Hepatocyte (in vitro differentiated cells): ENCODE measurements around the gene C13orf42.

Source experiments
- CTCF ChIP-seq: fragments of 200-600 bp; sonication (generic); IDR thresholded peaks from 2 replicates; pipeline ENCODE4 v1.5.1; 2016; ENCODE audit warnings: antibody characterized with exemption, mild to moderate bottlenecking; ENCODE audit not compliant: poor library complexity
- EZH2 ChIP-seq: fragments of 200-600 bp; sonication (generic); IDR thresholded peaks from 2 replicates; pipeline ENCODE4 v1.6.1; 2016; ENCODE audit warnings: antibody characterized with exemption, mild to moderate bottlenecking, borderline replicate concordance

GRCh38 chr13:51048616-51049015 lies 62.5 kb downstream of the C13orf42 start:
- TF ChIP-seq CTCF (no peak), EZH2 (no peak)
